Hair follicle dermal papilla cell (primary cell): ENCODE data around the gene TAF11L13. TPM values are rescaled to one million over a fixed set of nuclear protein-coding genes. Genes with fewer than 3 reads are reported as not detected.

ENCODE experiments used
- small RNA-seq: library from RNA; depleted of rRNA; stranded (forward); fragments of <200 nt; gene quantifications from one replicate; pipeline ENCODE3, GENCODE V24; 2012
- total RNA-seq: library from RNA; depleted of rRNA; stranded (reverse); fragments of >200 nt; gene quantifications from 2 replicates; pipeline ENCODE4 v1.2.3, GENCODE V29; 2012

TAF11L13 gene
- total RNA-seq: not detected in 2 replicates

DNA sequence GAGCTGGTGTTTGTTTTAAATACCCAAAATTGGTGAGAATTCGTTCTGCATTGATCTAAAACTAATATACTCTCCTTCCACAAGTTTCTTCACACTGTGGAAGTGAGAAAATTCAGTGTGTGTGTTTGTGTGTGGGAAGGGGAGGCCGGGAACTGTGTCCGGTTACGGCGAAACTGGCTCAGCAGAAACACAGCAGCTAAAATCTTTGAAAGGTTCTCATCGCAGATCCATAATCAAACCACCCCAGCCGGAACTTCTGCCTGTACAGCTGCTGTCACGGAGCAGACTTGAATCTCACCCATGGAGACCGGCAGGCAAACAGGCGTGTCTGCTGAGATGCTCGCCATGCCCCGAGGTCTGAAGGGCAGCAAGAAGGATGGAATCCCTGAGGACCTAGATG lies at the start of gene TAF11L13:
Gene TAF11L13, plus strand, starts transcription at position 301 of the 400 bp plus-strand sequence.

DNA sequence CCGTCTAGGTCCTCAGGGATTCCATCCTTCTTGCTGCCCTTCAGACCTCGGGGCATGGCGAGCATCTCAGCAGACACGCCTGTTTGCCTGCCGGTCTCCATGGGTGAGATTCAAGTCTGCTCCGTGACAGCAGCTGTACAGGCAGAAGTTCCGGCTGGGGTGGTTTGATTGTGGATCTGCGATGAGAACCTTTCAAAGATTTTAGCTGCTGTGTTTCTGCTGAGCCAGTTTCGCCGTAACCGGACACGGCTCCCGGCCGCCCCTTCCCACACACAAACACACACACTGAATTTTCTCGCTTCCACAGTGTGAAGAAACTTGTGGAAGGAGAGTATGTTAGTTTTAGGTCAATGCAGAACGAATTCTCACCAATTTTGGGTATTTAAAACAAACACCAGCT lies 46.2 kb upstream of the TAF11L13 start, which contains the start of gene TAF11L7:
Gene TAF11L7, minus strand, starts transcription at position 101 of the 400 bp plus-strand sequence.

DNA sequence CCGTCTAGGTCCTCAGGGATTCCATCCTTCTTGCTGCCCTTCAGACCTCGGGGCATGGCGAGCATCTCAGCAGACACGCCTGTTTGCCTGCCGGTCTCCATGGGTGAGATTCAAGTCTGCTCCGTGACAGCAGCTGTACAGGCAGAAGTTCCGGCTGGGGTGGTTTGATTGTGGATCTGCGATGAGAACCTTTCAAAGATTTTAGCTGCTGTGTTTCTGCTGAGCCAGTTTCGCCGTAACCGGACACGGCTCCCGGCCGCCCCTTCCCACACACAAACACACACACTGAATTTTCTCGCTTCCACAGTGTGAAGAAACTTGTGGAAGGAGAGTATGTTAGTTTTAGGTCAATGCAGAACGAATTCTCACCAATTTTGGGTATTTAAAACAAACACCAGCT lies 41.0 kb upstream of the TAF11L13 start, which contains the start of gene TAF11L8:
Gene TAF11L8, minus strand, starts transcription at position 101 of the 400 bp plus-strand sequence.

DNA sequence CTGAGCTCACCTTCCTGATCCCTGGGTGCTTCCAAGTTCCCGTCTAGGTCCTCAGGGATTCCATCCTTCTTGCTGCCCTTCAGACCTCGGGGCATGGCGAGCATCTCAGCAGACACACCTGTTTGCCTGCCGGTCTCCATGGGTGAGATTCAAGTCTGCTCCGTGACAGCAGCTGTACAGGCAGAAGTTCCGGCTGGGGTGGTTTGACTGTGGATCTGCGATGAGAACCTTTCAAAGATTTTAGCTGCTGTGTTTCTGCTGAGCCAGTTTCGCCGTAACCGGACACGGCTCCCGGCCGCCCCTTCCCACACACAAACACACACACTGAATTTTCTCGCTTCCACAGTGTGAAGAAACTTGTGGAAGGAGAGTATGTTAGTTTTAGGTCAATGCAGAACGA lies 37.6 kb upstream of the TAF11L13 start, which contains the start of gene TAF11L9:
Gene TAF11L9, minus strand, starts transcription at position 140 of the 400 bp plus-strand sequence.

DNA sequence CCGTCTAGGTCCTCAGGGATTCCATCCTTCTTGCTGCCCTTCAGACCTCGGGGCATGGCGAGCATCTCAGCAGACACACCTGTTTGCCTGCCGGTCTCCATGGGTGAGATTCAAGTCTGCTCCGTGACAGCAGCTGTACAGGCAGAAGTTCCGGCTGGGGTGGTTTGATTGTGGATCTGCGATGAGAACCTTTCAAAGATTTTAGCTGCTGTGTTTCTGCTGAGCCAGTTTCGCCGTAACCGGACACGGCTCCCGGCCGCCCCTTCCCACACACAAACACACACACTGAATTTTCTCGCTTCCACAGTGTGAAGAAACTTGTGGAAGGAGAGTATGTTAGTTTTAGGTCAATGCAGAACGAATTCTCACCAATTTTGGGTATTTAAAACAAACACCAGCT lies 34.2 kb upstream of the TAF11L13 start, which contains the start of gene TAF11L10:
Gene TAF11L10, minus strand, starts transcription at position 101 of the 400 bp plus-strand sequence.

DNA sequence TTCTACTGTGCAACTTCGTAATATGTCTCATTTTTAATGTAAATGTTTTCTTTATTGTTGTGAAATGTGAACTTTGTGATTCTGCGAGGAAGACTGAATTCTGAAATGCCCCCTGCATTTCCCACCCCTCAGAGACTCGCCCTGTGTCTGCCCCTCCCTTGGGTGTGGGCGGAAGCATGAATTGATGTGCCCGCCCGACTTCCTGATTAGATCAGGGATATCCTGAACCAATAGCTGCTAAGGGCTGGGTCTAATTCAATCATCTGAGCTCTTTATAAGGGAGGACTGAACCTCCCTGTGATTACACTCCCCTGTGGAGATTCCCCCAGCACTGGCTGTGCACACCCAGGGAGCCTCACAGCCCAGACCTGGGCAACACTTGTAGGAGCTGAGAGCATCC lies 28.0 kb upstream of the TAF11L13 start, which contains the start of gene TAF11L11:
Gene TAF11L11, plus strand, starts transcription at position 304 of the 400 bp plus-strand sequence.

DNA sequence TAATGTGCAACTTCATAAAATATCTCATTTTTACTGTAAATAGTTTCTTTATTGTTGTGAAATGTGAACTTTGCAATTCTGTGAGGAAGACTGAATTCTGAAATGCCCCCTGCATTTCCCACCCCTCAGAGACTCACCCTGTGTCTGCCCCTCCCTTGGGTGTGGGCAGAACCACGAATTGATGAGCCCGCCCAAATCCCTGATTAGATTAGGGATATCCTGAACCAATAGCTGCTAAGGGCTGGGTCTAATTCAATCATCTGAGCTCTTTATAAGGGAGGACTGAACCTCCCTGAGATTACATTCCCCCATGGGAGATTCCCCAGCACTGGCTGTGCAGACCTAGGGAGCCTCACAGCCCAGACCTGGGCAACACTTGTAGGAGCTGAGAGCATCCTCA lies 21.8 kb upstream of the TAF11L13 start, which contains the start of gene TAF11L12:
Gene TAF11L12, plus strand, starts transcription at position 301 of the 400 bp plus-strand sequence.

DNA sequence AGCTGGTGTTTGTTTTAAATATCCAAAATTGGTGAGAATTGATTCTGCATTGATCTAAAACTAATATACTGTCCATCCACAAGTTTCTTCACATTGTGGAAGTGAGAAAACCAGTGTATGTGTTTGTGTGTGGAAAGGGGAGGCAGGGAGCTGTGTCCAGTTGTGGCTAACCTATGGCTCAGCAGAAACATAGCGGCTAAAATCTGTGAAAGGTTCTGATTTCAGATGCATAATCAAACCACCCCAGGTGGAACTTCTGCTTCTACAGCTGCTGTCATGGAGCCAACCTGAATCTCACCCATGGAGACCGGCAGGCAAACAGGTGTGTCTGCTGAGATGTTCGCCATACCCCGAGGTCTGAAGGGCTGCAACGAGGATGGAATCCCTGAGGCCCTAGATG lies 2.3 kb downstream of the TAF11L13 start, which contains the start of gene TAF11L14:
Gene TAF11L14, plus strand, starts transcription at position 301 of the 400 bp plus-strand sequence.

Small RNAs within 50 kb of the gene (small RNA-seq; reads per million reads assigned to genes)
- gene AC233724.1: not detected
- gene AC233724.12: not detected
- gene AC233724.2: not detected
- gene AC233724.3: not detected
- gene AC233724.4: not detected
- not detected for gene AC233724.6
- not detected for gene AC233724.7

Other genes starting within 250 kb of the TAF11L13 start
- not detected in 2 replicates for gene TAF11L2, start 133.9 kb upstream of the TAF11L13 start, total RNA-seq
- gene TAF11L3, start 113.7 kb upstream of the TAF11L13 start, total RNA-seq: not detected in 2 replicates
- not detected in 2 replicates for gene TAF11L4, start 110.3 kb upstream of the TAF11L13 start, total RNA-seq
- not detected in 2 replicates for gene TAF11L5, start 106.9 kb upstream of the TAF11L13 start, total RNA-seq
- gene TAF11L6, start 103.4 kb upstream of the TAF11L13 start, total RNA-seq: not detected in 2 replicates
- not detected in 2 replicates for gene TAF11L7, start 46.3 kb upstream of the TAF11L13 start, total RNA-seq
- gene TAF11L8, start 41.1 kb upstream of the TAF11L13 start, total RNA-seq: not detected in 2 replicates
- gene TAF11L9, start 37.7 kb upstream of the TAF11L13 start, total RNA-seq: not detected in 2 replicates
- gene TAF11L10, start 34.3 kb upstream of the TAF11L13 start, total RNA-seq: not detected in 2 replicates
- gene TAF11L11, start 27.9 kb upstream of the TAF11L13 start, total RNA-seq: not detected in 2 replicates
- gene TAF11L12, start 21.7 kb upstream of the TAF11L13 start, total RNA-seq: not detected in 2 replicates
- not detected in 2 replicates for gene TAF11L14, start 2.4 kb downstream of the TAF11L13 start, total RNA-seq